ENCODE data around the gene OS9.
"Not testable (repeated sequence)": the region's sequence is repeated elsewhere in the genome, so short reads cannot be mapped to it uniquely, and the experiment has no call there.

DNA sequence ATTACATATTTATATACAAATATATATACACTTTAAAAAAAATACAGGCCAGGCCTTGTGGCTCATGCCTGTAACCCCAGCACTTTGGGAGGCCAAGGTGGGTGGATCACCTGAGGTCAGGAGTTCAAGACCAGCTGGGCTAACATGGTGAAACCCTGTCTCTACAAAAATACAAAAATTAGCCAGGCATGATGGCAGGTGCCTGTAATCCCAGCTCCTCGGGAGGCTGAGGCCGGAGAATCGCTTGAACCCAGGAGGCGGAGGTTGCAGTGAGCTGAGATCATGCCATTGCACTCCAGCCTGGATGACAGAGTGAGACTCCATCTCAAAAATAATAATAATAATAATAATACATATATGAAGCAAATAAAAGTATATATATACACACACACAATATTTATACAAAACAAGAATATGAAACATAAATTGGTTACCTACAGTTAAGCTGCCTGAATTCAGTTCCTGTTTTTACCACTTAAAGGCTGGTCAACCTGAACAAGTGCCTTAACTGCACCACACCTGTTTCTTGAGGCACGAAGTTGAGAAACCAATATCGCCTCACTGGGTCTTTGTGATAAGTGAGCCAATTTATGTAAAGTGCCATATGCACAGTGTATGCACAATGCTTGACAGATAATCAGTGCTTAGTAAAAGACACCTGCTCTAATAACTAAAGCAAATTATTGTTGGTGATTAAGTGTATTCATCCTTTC lies 21.3 kb downstream of the OS9 start:
- TF ChIP-seq, protein P1, sequence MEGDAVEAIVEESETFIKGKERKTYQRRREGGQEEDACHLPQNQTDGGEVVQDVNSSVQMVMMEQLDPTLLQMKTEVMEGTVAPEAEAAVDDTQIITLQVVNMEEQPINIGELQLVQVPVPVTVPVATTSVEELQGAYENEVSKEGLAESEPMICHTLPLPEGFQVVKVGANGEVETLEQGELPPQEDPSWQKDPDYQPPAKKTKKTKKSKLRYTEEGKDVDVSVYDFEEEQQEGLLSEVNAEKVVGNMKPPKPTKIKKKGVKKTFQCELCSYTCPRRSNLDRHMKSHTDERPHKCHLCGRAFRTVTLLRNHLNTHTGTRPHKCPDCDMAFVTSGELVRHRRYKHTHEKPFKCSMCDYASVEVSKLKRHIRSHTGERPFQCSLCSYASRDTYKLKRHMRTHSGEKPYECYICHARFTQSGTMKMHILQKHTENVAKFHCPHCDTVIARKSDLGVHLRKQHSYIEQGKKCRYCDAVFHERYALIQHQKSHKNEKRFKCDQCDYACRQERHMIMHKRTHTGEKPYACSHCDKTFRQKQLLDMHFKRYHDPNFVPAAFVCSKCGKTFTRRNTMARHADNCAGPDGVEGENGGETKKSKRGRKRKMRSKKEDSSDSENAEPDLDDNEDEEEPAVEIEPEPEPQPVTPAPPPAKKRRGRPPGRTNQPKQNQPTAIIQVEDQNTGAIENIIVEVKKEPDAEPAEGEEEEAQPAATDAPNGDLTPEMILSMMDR (IDR thresholded peaks at IDR 0.05) = not testable (repeated sequence)
- TF ChIP-seq POLR2A, EP300, POLR2AphosphoS5 (IDR thresholded peaks at IDR 0.05): not testable (repeated sequence)
